Measurements from ENCODE around the gene NAMPT.
A peak's percentile ranks its signal among the peaks of the same experiment; 100 is the strongest.
"Not testable (repeated sequence)": the region's sequence is repeated elsewhere in the genome, so short reads cannot be mapped to it uniquely, and the experiment has no call there.

NAMPT gene

GRCh38 chr7:106284714-106285050 is at the start of gene NAMPT:
NAMPT (minus strand) TSS chr7:106284983; CDS start chr7:106284884, 99 bp downstream.
- peak within 1 kb of the TSS; percentile 99 for H3K4me3 ChIP-seq (ENCODE audit: low read length)
- TF ChIP-seq ZNF274 (IDR thresholded peaks at IDR 0.05; ENCODE audit: low read depth, low read length) = no peak

DNA sequence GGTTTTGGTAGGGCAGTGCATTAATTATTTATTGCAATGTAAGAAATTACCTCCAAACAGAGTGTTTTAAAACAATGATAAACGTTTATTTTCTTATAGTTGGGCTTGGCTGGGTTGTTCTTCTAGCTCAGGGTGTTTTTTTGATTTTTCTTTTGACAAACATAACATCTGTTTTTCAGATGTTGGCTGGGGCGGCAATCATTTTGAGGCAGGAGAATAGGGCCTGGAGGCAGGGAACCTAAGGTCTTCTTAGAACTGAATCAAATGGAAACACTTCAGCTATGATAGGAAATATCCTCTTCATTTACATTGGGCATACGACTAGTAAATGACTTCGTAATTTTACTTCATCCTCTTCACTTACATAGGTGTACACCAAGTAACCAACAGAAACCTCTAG is 47.4 kb upstream of the NAMPT start:
- no peak overlapping the region for H3K4me3 ChIP-seq (ENCODE audit: low read length)
- TF ChIP-seq ZNF274 (IDR thresholded peaks at IDR 0.05; ENCODE audit: low read depth, low read length) = no peak

- H3K4me3 ChIP-seq (ENCODE audit: low read length) = no peak overlapping the region
- TF ChIP-seq ZNF274 (IDR thresholded peaks at IDR 0.05; ENCODE audit: low read depth, low read length) = no peak
These were observed 46.8 kb upstream of the NAMPT start for GRCh38 chr7:106331441-106332175.

DNA sequence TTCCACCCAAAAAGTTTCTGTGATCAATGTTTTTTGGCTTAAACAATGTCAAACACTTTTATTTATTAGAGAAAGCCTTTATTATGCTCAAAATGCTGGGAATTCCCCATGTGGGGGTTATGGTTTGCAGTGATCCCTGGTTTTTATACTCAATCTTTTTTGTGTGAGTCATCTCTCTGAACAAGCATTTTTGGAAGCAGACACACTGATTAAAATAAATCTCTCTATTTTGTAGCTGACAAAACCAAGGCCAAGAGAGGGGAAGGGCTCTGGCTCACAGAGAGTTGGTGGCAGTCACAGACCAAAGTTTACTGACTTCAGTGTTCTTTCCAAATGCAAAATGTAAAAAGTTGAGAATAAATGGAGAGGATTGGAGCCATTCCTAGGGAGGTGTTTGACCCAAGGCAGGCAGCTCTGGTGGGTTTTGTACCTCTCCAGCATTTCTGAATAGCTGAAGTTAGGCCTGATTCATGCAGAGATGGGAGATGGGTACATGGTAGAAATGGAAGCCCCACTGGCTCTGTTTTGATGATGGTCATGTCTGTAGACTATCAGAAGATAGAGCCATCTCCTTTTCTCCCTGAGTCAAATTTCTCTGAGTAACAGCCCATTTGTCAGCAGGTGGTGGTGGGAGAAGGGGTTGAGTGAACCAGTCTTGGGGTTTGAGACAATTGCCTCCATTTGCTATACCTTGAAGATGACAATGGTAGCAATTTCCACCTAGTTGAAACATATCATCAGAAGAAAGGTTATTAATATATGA is 45.4 kb upstream of the NAMPT start:
- no peak overlapping the region for H3K4me3 ChIP-seq (ENCODE audit: low read length)
- no peak for TF ChIP-seq ZNF274 (IDR thresholded peaks at IDR 0.05; ENCODE audit: low read depth, low read length)

DNA sequence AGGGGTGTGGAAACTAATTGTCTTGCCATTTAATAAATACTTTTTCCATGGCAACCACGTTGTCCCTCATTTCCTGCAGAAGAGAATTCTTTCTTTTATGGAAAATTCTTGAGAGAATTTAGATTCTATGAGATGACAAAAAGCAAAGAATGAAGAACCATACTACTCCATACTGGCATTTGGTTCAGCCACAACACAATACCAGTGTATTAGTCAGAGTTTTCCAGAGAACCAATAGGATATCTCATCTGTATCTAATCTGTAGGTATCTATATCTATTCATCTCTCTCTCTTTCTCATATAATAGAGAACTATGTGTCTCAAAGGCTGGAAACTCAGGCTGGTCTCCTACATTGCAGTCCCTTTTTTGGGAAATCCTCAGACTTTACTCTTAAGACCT is 44.6 kb upstream of the NAMPT start:
- no peak overlapping the region for H3K4me3 ChIP-seq (ENCODE audit: low read length)
- TF ChIP-seq ZNF274 (IDR thresholded peaks at IDR 0.05; ENCODE audit: low read depth, low read length) = no peak

DNA sequence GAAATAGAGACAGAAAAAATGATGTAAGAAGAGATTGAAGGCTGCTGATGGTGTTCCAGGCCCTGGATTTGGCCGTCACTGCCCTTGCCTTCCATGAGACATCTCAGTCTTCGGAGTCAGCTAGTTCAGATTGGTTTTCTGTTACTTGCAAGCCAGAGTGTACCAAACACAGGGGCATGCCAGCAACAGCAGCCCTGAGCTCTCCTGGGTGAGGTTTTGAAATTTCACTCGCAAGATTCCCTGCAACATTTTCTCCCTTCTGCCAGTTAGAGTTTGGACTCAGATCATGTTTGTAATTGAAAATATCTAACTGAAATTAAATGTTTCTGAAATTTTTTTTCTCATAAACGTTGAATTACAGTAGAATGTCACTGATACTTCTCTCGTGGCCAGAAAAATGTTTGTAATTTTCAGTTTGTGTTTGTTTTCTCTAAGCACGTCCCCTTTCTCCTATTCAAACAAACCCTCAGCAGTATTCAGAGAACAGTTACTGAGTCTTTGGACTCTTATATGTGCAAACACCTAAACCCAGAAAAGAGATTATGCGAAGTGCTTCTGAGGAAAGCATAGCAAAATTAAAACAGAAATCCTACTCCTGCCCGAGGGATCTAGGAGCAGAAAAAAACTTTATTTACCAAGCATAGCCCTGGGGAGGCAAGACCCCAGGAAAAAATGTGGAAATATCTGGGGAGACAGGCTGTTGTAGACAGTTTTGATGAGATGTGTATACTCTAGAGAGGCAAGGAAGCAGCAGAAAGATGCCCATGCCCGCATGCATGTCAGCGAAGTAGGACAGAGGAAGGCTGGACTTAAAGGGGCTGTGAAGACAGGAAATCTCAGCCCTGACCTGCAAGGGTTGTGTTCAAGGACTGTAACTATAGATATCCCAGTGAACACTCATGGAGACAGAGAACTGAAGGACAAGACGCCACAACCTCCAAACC is 43.0 kb upstream of the NAMPT start:
- no peak for TF ChIP-seq ZNF274 (IDR thresholded peaks at IDR 0.05; ENCODE audit: low read depth, low read length)
- no peak overlapping the region for H3K4me3 ChIP-seq (ENCODE audit: low read length)

- H3K4me3 ChIP-seq (ENCODE audit: low read length) = no peak overlapping the region
These were observed 42.1 kb upstream of the NAMPT start for GRCh38 chr7:106326594-106327537.

DNA sequence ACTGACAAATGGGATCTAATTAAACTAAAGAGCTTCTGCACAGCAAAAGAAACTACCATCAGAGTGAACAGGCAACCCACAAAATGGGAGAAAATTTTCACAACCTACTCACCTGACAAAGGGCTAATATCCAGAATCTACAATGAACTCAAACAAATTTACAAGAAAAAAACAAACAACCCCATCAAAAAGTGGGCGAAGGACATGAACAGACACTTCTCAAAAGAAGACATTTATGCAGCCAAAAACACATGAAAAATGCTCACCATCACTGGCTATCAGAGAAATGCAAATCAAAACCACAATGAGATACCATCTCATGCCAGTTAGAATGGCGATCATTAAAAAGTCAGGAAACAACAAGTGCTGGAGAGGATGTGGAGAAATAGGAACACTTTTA is 39.7 kb upstream of the NAMPT start:
- not testable (repeated sequence) for H3K4me3 ChIP-seq (ENCODE audit: low read length)

More at GRCh38 chr7:106326594-106327537, 42.1 kb upstream of the NAMPT start:
- no peak for TF ChIP-seq ZNF274 (IDR thresholded peaks at IDR 0.05; ENCODE audit: low read depth, low read length)

- not testable (repeated sequence) for H3K4me3 ChIP-seq (ENCODE audit: low read length)
These were observed 35.5 kb upstream of the NAMPT start for GRCh38 chr7:106320254-106320770.

DNA sequence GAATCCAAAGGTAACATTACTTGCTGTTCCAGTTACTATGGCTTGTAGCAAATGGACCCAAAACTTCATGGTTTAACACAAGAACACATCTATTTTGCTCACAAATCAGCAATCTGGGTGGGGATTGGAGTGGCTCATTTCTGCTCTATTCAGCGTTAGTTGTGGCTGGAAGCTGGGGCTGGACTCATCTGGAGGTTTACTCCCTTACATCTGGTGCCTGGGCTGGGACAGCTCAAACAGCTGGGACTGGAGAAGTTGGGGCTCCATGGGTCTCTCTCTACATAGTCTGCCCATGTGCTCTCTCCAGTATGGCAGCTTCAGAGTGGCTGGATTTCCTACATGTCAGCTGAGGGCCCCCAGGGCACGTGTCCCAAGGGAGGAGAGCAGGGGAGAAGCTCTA is 33.7 kb upstream of the NAMPT start:
- no peak for TF ChIP-seq ZNF274 (IDR thresholded peaks at IDR 0.05; ENCODE audit: low read depth, low read length)
- no peak overlapping the region for H3K4me3 ChIP-seq (ENCODE audit: low read length)

GRCh38 chr7:106317971-106318370 is 33.2 kb upstream of the NAMPT start:
- TF ChIP-seq ZNF274 (IDR thresholded peaks at IDR 0.05; ENCODE audit: low read depth, low read length) = no peak
- no peak overlapping the region for H3K4me3 ChIP-seq (ENCODE audit: low read length)

GRCh38 chr7:106316947-106317346 is 32.2 kb upstream of the NAMPT start:
- TF ChIP-seq ZNF274 (IDR thresholded peaks at IDR 0.05; ENCODE audit: low read depth, low read length) = no peak
- no peak overlapping the region for H3K4me3 ChIP-seq (ENCODE audit: low read length)

DNA sequence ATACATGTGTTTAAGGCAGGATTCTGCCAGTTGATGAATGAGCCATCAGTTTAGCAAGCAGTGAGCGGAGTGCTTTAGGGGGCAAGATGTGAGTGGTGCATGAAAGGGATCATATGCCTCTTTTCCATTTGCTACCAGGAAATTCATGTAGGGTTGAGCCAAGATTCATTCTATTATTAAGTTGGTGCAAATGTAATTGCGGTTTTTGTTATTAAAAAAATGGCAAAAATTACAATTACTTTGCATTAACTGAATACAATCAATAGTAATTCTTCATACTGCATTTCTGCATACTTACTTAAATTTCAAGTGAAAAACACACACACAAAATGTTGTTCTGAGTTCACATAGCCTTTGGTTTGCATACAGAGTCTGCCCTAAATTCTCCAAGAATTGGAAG is 30.1 kb upstream of the NAMPT start:
- no peak for TF ChIP-seq ZNF274 (IDR thresholded peaks at IDR 0.05; ENCODE audit: low read depth, low read length)
- no peak overlapping the region for H3K4me3 ChIP-seq (ENCODE audit: low read length)
